Measurements from ENCODE around the gene LCA5.

The LCA5 gene

GRCh38 chr6:79510707-79511106 lies 26.5 kb downstream of the LCA5 start:
- ChIA-PET CTCF (no interaction called here), POLR2A (ENCODE audit: low non-redundant PET) (no interaction called here)
- DNase-seq (ENCODE audit: low spot score): no peak
- no peak overlapping the region for H3K27ac ChIP-seq
- TF ChIP-seq CTCF (conservative IDR thresholded peaks at IDR 0.05; ENCODE audit: low read depth): no peak

- TF ChIP-seq CTCF (conservative IDR thresholded peaks at IDR 0.05; ENCODE audit: low read depth): no peak
- no peak overlapping the region for H3K27ac ChIP-seq
- peak; percentile 14 for DNase-seq (ENCODE audit: low spot score)
- ChIA-PET POLR2A (ENCODE audit: low non-redundant PET) (no interaction called here), CTCF (no interaction called here)
These were observed 31.0 kb downstream of the LCA5 start for GRCh38 chr6:79506251-79506650.

GRCh38 chr6:79504372-79504771 lies 32.9 kb downstream of the LCA5 start:
- ChIA-PET POLR2A (ENCODE audit: low non-redundant PET) (no interaction called here), CTCF (interaction anchor here (0.6 kb wide), 1 partner anchor 41 kb away, joined by 3 read pairs; no protein-coding TSS in a partner anchor)
- no peak for DNase-seq (ENCODE audit: low spot score)
- TF ChIP-seq CTCF (conservative IDR thresholded peaks at IDR 0.05; ENCODE audit: low read depth): no peak
- no peak overlapping the region for H3K27ac ChIP-seq

- CTCF ChIA-PET: no interaction called here
- TF ChIP-seq CTCF (conservative IDR thresholded peaks at IDR 0.05; ENCODE audit: low read depth): no peak
- POLR2A ChIA-PET (ENCODE audit: low non-redundant PET): no interaction called here
These were observed 38.4 kb downstream of the LCA5 start for GRCh38 chr6:79498842-79499241.

GRCh38 chr6:79495246-79495645 lies 42.0 kb downstream of the LCA5 start:
- POLR2A ChIA-PET (ENCODE audit: low non-redundant PET): no interaction called here
- no peak for DNase-seq (ENCODE audit: low spot score)
- TF ChIP-seq CTCF (conservative IDR thresholded peaks at IDR 0.05; ENCODE audit: low read depth): no peak
- no peak overlapping the region for H3K27ac ChIP-seq
- CTCF ChIA-PET: no interaction called here

More at GRCh38 chr6:79498842-79499241, 38.4 kb downstream of the LCA5 start:
- no peak for DNase-seq (ENCODE audit: low spot score)
- H3K27ac ChIP-seq: no peak overlapping the region

- no peak overlapping the region for H3K27ac ChIP-seq
- POLR2A ChIA-PET (ENCODE audit: low non-redundant PET): no interaction called here
- CTCF ChIA-PET: no interaction called here
- no peak for DNase-seq (ENCODE audit: low spot score)
- TF ChIP-seq CTCF (conservative IDR thresholded peaks at IDR 0.05; ENCODE audit: low read depth): no peak
These were observed 42.4 kb downstream of the LCA5 start for GRCh38 chr6:79494841-79495240.

GRCh38 chr6:79470728-79471127 lies 66.5 kb downstream of the LCA5 start:
- ChIA-PET POLR2A (ENCODE audit: low non-redundant PET) (no interaction called here), CTCF (no interaction called here)
- no peak for TF ChIP-seq CTCF (conservative IDR thresholded peaks at IDR 0.05; ENCODE audit: low read depth)
- DNase-seq (ENCODE audit: low spot score): no peak
- H3K27ac ChIP-seq: no peak overlapping the region
